IgD-negative memory B cell (primary cell): ENCODE measurements around the gene SIDT2. TPM values are rescaled to one million over a fixed set of nuclear protein-coding genes. Genes with fewer than 3 reads are reported as not detected.
"Not testable (repeated sequence)": the region's sequence is repeated elsewhere in the genome, so short reads cannot be mapped to it uniquely, and the experiment has no call there.

Experiments
- H3K27ac Mint-ChIP-seq, 3 donors: one replicate each; pipeline ENCODE4 v1.8.0; 2020 to 2022; ENCODE audit warnings: mild to moderate bottlenecking in 3 of 3, mixed read lengths in 3 of 3, moderate library complexity in 1 of 3
- H3K27me3 Mint-ChIP-seq: one replicate; pipeline ENCODE4 v1.8.0; 2021; ENCODE audit warnings: mixed read lengths
- H3K36me3 Mint-ChIP-seq: one replicate; pipeline ENCODE4 v1.8.0; 2020; ENCODE audit warnings: mild to moderate bottlenecking, mixed read lengths
- H3K4me1 Mint-ChIP-seq, 3 donors: one replicate each; pipeline ENCODE4 v1.8.0; 2020 to 2022; ENCODE audit warnings: mixed read lengths in 3 of 3, mild to moderate bottlenecking in 1 of 3
- H3K4me3 Mint-ChIP-seq, 4 donors: one replicate each; pipeline ENCODE4 v1.8.0; 2020 to 2022; ENCODE audit warnings: mild to moderate bottlenecking in 4 of 4, mixed read lengths in 4 of 4, moderate library complexity in 3 of 4
- H3K9me3 Mint-ChIP-seq, 3 donors: one replicate each; pipeline ENCODE4 v1.8.0; 2020 to 2021; ENCODE audit warnings: mixed read lengths in 3 of 3, mild to moderate bottlenecking in 1 of 3
- polyA plus RNA-seq: library from polyadenylated mRNA; unstranded; fragments of 300-500 nt; fragmentation: Illumina TruSeq; gene quantifications from one replicate; pipeline ENCODE4 v1.2.3, GENCODE V29; 2021

SIDT2 gene
- polyA plus RNA-seq, 1 donor from 2014 or later, result 61.0 TPM

GRCh38 chr11:117200813-117201657 lies 22.5 kb downstream of the SIDT2 start:
- Mint-ChIP-seq H3K4me1 (peaks cover 8 to 15% (median 10%) of the 10 kb centered on the region in 3 donors), H3K4me3 (peak overlapping the region in 1 of 4 donors; percentile 5)

DNA sequence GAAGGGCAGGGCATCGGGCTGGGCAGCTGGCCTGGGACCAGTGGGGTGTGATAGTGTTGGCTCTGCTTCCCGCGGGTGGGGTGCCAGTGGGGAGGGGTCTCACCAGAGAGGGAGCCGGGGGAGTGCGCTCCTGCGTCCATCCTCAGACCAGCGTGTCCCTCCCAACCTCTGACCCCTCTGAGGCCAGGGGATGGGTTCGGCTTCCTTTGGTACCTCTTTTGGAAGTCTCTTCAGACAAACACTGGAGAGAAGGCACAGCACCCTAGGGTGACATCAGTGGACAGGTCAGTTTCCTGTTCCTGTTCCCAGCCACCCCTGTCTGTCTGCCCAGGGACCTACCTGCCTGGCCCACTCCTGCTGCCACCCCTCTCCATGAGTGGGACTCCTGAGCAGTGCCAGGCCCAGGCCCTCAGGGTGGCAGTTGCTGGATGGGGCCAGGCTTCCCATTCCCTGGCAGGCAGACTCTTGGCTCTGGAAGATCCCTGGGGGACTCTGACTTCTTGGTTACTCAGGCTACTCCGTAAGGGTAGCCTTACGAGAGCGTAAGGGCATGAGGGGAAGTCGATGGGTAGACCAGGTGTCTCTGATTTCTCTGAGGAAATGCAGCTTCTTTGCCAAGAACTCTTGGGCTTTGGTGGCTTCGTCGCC lies 23.2 kb downstream of the SIDT2 start:
- H3K27me3 Mint-ChIP-seq, result no peaks in the 10 kb centered on the region
- peaks cover 8 to 15% (median 10%) of the 10 kb centered on the region in 3 donors for H3K4me1 Mint-ChIP-seq
- peak overlapping the region; percentile 46 to 76 (median 74) for H3K27ac Mint-ChIP-seq
- no peak overlapping the region for H3K4me3 Mint-ChIP-seq
- no peaks in the 10 kb centered on the region for H3K9me3 Mint-ChIP-seq
- H3K36me3 Mint-ChIP-seq, result no peaks in the 10 kb centered on the region

More at GRCh38 chr11:117200813-117201657, 22.5 kb downstream of the SIDT2 start:
- Mint-ChIP-seq H3K27ac (peak overlapping the region in 2 of 3 donors; percentile 25 to 27), H3K27me3 (no peaks in the 10 kb centered on the region), H3K36me3 (peaks cover 2% of the 10 kb centered on the region), H3K9me3 (no peaks in the 10 kb centered on the region)

- Mint-ChIP-seq H3K27me3 (no peaks in the 10 kb centered on the region), H3K4me1 (peaks cover 6 to 11% (median 10%) of the 10 kb centered on the region in 3 donors), H3K36me3 (no peaks in the 10 kb centered on the region), H3K27ac (peak overlapping the region; percentile 46 to 76 (median 74)), H3K9me3 (no peaks in the 10 kb centered on the region), H3K4me3 (no peak overlapping the region)
These were observed 24.0 kb downstream of the SIDT2 start for GRCh38 chr11:117202386-117203068.

GRCh38 chr11:117203069-117203407 lies 24.5 kb downstream of the SIDT2 start:
- no peak overlapping the region for H3K4me3 Mint-ChIP-seq
- H3K27ac Mint-ChIP-seq, result peak overlapping the region in 2 of 3 donors; percentile 13 to 74
- H3K36me3 Mint-ChIP-seq, result no peaks in the 10 kb centered on the region
- no peaks in the 10 kb centered on the region for H3K9me3 Mint-ChIP-seq
- H3K4me1 Mint-ChIP-seq, result peaks cover 4 to 10% (median 6%) of the 10 kb centered on the region in 3 donors
- H3K27me3 Mint-ChIP-seq, result no peaks in the 10 kb centered on the region

- H3K4me1 Mint-ChIP-seq, result peaks cover 0 to 7% (median 4%) of the 10 kb centered on the region in 3 donors
- H3K4me3 Mint-ChIP-seq, result peak overlapping the region in 1 of 4 donors; percentile 57
- no peaks in the 10 kb centered on the region for H3K36me3 Mint-ChIP-seq
- H3K27ac Mint-ChIP-seq, result peak overlapping the region; percentile 47 to 69 (median 52)
- H3K27me3 Mint-ChIP-seq, result no peaks in the 10 kb centered on the region
- no peaks in the 10 kb centered on the region for H3K9me3 Mint-ChIP-seq
These were observed 25.9 kb downstream of the SIDT2 start for GRCh38 chr11:117204283-117205080.

DNA sequence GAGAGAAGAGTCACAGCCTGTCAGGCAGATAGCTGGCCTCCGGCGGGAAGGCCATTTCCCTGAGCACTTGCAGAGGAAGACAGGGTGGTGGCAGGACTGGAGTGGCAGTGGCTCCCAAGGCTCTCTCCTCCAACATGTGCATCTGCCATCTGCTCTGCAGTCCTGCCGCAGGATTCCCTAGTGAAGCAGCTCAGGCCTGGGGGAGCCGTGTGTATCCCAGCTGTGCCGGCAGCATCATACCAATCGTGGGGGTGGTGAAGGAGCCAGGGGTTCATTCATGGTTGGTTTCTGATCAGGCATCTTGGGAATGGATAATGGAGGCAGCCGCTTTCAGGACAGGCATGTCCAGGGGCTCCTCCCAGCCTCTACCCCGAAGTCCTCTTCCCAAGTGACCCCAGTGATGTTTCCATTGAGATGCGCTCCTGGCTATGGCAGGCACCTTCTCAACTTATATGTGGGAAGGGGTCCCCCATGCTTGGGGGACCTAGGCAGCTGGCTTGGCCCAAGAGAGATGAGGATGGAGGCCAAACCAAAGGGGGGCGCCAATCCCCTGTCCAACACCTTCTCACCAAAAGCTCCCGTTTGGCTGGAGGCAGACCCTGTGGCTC lies 26.8 kb downstream of the SIDT2 start:
- H3K36me3 Mint-ChIP-seq, result no peaks in the 10 kb centered on the region
- H3K4me3 Mint-ChIP-seq, result no peak overlapping the region
- peaks cover 0 to 7% (median 4%) of the 10 kb centered on the region in 3 donors for H3K4me1 Mint-ChIP-seq
- H3K9me3 Mint-ChIP-seq, result no peaks in the 10 kb centered on the region
- no peaks in the 10 kb centered on the region for H3K27me3 Mint-ChIP-seq
- peak overlapping the region in 2 of 3 donors; percentile 47 to 69 for H3K27ac Mint-ChIP-seq

GRCh38 chr11:117206111-117206510 lies 27.6 kb downstream of the SIDT2 start:
- H3K4me3 Mint-ChIP-seq, H3K36me3 Mint-ChIP-seq, H3K9me3 Mint-ChIP-seq, H3K27me3 Mint-ChIP-seq, H3K4me1 Mint-ChIP-seq: not testable (repeated sequence)
- peak overlapping the region in 1 of 3 donors; percentile 50 for H3K27ac Mint-ChIP-seq

DNA sequence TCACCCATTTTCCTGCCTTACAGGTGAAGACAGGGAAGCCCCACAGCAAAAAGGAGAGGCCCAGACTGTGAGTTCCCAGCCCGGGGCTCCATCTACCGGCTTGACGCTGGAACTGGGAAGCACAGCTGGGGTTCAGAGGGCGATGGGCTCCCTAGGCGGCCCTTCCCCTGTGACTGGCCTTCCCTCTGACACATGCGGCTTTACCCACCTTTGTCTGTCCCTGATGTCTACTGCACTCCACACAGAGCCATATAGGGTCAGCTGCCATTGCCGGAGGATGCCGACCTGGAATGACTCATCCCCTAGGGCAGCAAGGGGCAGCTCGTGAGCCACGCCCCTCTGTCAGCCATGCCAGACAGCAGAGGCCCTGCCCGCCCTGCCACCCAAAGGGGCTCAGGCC lies 28.3 kb downstream of the SIDT2 start:
- H3K9me3 Mint-ChIP-seq, H3K27me3 Mint-ChIP-seq, H3K4me1 Mint-ChIP-seq, H3K4me3 Mint-ChIP-seq, H3K27ac Mint-ChIP-seq, H3K36me3 Mint-ChIP-seq: not testable (repeated sequence)

DNA sequence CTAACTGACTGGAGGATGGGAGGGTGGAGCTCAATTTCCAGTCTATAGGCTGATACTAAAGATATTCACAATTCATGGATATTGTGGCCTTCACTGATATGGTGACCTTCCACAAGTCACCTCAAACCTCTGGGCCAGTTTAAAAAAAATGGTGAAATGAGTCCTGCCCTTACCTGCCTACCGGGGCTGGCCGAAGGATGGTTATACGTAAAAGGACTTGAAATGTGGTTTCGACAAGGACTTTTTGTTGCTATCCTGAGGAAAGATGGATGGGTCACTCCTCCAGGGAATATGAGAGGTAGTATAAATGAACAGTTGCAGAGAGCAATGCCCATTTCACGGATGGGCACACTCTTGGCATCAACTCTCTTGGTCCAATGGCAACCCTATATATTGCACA lies 28.9 kb downstream of the SIDT2 start:
- not testable (repeated sequence) for H3K27me3 Mint-ChIP-seq, H3K27ac Mint-ChIP-seq, H3K36me3 Mint-ChIP-seq, H3K4me3 Mint-ChIP-seq, H3K9me3 Mint-ChIP-seq, H3K4me1 Mint-ChIP-seq

- not testable (repeated sequence) for H3K4me3 Mint-ChIP-seq, H3K36me3 Mint-ChIP-seq, H3K9me3 Mint-ChIP-seq, H3K4me1 Mint-ChIP-seq, H3K27me3 Mint-ChIP-seq, H3K27ac Mint-ChIP-seq
These were observed 30.2 kb downstream of the SIDT2 start for GRCh38 chr11:117208710-117209109.

DNA sequence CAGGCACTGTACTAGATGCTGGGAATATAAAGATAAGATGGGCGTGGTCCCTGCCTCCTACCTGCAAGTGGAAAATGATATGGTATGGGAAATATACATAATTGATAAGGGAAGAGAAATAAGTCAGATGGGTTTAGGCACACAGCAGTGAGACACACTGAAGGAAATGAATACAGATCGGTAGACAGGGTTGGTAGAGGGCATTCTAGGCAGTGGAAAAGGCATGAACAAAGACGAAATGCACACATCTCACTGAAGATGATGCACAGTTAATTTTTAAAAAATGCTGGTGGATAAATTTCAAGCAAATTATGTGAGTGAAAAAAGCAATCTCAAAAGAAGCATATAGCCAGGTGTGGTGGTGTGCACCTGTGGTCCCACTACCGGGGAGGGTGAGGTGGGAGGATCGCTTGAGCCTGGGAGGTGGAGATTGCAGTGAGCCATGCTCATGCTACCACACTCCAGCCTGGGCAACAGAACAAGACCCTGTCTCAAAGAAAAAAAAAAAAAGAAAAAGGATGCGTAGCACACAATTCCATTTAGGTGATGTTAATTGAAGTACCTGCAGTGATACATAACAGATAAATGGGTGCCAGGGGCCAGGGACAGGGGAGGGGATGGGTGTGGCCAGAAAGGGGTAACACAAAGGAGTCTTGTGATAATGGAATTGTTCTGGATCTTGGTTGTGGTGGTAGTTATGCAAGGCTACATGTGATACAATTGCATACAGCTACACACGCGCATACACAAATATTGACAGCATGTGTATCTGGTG lies 31.0 kb downstream of the SIDT2 start:
- not testable (repeated sequence) for H3K4me1 Mint-ChIP-seq, H3K36me3 Mint-ChIP-seq

DNA sequence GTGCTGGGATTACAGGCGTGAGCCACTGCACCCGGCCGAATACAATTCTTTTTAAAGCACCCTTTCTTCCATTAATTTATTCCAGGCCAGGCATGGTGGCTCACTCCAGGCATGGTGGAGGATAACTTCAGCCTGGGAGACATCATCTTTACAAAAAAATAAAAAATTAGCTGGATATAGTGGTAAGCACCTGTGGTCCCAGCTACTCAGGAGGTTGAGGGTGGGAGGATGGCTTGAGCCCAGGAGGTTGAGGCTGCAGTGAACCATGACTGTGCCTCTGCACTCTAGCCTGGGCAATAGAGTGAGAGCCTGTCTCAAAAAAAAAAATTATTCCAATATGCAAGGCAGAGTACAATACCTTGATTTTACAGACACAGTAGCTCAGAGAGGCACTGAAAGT lies 32.1 kb downstream of the SIDT2 start:
- Mint-ChIP-seq H3K4me1 (peaks cover 0 to 4% (median 0%) of the 10 kb centered on the region in 3 donors), H3K36me3 (peaks cover 4% of the 10 kb centered on the region), H3K27ac (peak overlapping the region in 1 of 3 donors; percentile 47), H3K4me3 (no peak overlapping the region), H3K9me3 (no peaks in the 10 kb centered on the region), H3K27me3 (no peaks in the 10 kb centered on the region)

More for the DNA sequence above, 31.0 kb downstream of the SIDT2 start:
- H3K9me3 Mint-ChIP-seq, H3K27me3 Mint-ChIP-seq, H3K4me3 Mint-ChIP-seq: not testable (repeated sequence)
- peak overlapping the region in 2 of 3 donors; percentile 14 to 38 for H3K27ac Mint-ChIP-seq

DNA sequence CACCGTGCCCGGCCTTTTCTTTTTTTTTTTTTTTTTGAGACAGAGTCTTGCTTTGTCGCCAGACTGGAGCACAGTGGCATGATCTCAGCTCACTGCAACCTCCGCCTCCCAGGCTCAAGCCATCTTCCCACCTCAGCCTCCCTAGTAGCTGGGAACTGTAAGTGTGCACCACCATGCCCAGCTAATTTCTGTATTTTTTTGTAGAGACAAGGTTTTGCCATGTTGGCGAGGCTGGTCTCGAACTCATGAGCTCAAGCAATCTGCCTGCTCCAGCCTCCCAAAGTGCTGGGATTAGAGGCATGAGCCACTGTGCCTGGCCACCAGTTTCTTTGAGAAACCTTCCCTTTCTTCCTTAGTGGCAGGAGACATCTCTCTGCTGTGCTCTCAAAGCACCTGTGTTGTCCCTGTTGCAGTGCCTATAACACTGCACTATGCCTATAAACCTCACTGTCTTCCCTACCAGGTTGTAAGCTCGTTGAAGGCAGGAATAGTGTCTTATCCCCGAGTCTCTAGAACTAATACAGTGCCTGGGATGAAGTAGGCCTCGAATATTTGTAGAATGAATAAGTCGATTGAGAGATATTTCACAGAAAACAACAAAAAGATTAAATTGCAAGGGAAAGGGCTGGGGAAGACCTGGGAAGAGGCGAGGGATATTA lies 34.3 kb downstream of the SIDT2 start:
- H3K4me1 Mint-ChIP-seq, result peaks cover 0 to 4% (median 0%) of the 10 kb centered on the region in 3 donors
- H3K9me3 Mint-ChIP-seq, result no peaks in the 10 kb centered on the region
- H3K27ac Mint-ChIP-seq, result peak overlapping the region in 2 of 3 donors; percentile 73 to 76
- no peaks in the 10 kb centered on the region for H3K27me3 Mint-ChIP-seq
- peaks cover 4% of the 10 kb centered on the region for H3K36me3 Mint-ChIP-seq
- no peak overlapping the region for H3K4me3 Mint-ChIP-seq
